ENCODE measurements around the gene PDE7B.

GRCh38 chr6:135813401-135813800 lies 38.1 kb upstream of the PDE7B start:
- TF ChIP-seq TAF1 (IDR thresholded peaks at IDR 0.05; ENCODE audit: low read depth, low read length), result no peak
- no peak for TF ChIP-seq POLR2A (IDR thresholded peaks at IDR 0.05; ENCODE audit: low read depth, low read length)
- TF ChIP-seq POLR2AphosphoS5 (IDR thresholded peaks at IDR 0.05; ENCODE audit: low read depth, low read length), result no peak
- TF ChIP-seq POU2F2 (IDR thresholded peaks at IDR 0.05; ENCODE audit: low read depth, low read length), result no peak
- TF ChIP-seq SPI1 (IDR thresholded peaks at IDR 0.05; ENCODE audit: low read depth, low read length), result no peak
